Measurements from ENCODE around the gene NME3. TPM values are rescaled to one million over a fixed set of nuclear protein-coding genes. Genes with fewer than 3 reads are reported as not detected.
A peak's percentile ranks its signal among the peaks of the same experiment; 100 is the strongest.

NME3 gene
- total and polyA plus RNA-seq, 2 of the 13 experiments (the other 11 are each of a cell fraction or from before 2014, with no cell fraction given), result 10.4 to 15.9 TPM

DNA sequence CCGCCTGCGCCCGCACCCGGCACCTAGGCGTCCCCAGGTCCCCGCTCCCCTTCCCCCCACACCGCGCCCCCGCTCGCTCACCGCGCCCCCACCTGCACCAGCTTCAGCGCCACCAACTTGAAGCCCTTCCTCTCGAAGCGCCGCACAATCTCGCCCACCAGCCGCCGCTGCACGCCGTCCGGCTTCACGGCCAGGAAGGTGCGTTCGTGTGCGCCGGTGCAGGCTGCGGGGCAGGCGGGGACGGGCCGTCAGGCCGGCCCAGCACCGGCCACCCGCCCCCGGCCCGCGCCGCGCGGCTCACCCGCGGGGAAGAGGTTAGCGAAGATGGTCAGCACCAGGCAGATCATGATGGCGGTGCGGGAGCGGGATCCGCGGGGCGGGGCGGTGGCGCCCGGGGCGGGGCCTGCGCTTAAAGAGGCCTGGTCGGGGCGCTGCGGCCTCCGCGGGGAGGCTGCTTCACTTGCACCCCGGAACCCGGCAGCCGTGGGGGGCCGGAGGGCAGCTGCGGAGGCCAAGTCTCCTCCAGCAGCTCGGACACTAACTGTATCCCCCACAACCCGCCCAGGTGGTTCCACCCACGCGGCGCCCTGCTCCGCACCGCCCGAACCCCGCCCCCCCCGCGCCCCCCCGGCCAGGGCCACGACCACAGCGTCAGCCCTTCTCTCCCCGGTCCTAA lies at the start of gene NME3 (continued):
- TF ChIP-seq ZNF383 (CRISPR knock-in tag; IDR thresholded peaks at IDR 0.05; ENCODE audit: borderline replicate concordance), result no peak
- TF ChIP-seq ZNF333 (CRISPR knock-in tag; IDR thresholded peaks at IDR 0.05; ENCODE audit: borderline replicate concordance), result no peak
- no peak for TF ChIP-seq MZF1 (CRISPR knock-in tag; IDR thresholded peaks at IDR 0.05; ENCODE audit: borderline replicate concordance)
- TF ChIP-seq, protein P1, sequence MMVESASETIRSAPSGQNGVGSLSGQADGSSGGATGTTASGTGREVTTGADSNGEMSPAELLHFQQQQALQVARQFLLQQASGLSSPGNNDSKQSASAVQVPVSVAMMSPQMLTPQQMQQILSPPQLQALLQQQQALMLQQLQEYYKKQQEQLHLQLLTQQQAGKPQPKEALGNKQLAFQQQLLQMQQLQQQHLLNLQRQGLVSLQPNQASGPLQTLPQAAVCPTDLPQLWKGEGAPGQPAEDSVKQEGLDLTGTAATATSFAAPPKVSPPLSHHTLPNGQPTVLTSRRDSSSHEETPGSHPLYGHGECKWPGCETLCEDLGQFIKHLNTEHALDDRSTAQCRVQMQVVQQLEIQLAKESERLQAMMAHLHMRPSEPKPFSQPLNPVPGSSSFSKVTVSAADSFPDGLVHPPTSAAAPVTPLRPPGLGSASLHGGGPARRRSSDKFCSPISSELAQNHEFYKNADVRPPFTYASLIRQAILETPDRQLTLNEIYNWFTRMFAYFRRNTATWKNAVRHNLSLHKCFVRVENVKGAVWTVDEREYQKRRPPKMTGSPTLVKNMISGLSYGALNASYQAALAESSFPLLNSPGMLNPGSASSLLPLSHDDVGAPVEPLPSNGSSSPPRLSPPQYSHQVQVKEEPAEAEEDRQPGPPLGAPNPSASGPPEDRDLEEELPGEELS (CRISPR knock-in tag; IDR thresholded peaks at IDR 0.05), result no peak
- TF ChIP-seq SYNCRIP (IDR thresholded peaks at IDR 0.05; ENCODE audit: insufficient read depth, low read depth, low read length), result no peak
- TF ChIP-seq MYNN (CRISPR knock-in tag; IDR thresholded peaks at IDR 0.05; ENCODE audit: low read depth), result no peak
- no peak for TF ChIP-seq SIN3B (IDR thresholded peaks at IDR 0.05; ENCODE audit: low read length)
- TF ChIP-seq RAD21 (CRISPR knock-in tag; IDR thresholded peaks at IDR 0.05), result 0 out of 2 replicates have a peak, but pooled peaks have one; percentile 28
- no peak for TF ChIP-seq MTF1 (CRISPR knock-in tag; IDR thresholded peaks at IDR 0.05)
- TF ChIP-seq YY1 (IDR thresholded peaks at IDR 0.05; ENCODE audit: insufficient read depth, insufficient replicate concordance, low read depth, low read length), result peak; percentile 77
- TF ChIP-seq NR2F6 (IDR thresholded peaks at IDR 0.05), result no peak
- TF ChIP-seq NR2F6 (CRISPR knock-in tag; IDR thresholded peaks at IDR 0.05), result no peak
- no peak for TF ChIP-seq U2AF2 (IDR thresholded peaks at IDR 0.05; ENCODE audit: low read depth, low read length)
- no peak for TF ChIP-seq RAD51 (IDR thresholded peaks at IDR 0.05; ENCODE audit: borderline replicate concordance)
- TF ChIP-seq, protein P2, sequence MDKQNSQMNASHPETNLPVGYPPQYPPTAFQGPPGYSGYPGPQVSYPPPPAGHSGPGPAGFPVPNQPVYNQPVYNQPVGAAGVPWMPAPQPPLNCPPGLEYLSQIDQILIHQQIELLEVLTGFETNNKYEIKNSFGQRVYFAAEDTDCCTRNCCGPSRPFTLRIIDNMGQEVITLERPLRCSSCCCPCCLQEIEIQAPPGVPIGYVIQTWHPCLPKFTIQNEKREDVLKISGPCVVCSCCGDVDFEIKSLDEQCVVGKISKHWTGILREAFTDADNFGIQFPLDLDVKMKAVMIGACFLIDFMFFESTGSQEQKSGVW (CRISPR knock-in tag; IDR thresholded peaks at IDR 0.05; ENCODE audit: borderline replicate concordance), result no peak
- no peak for TF ChIP-seq JUND (CRISPR knock-in tag; IDR thresholded peaks at IDR 0.05)
- TF ChIP-seq ZNF232 (CRISPR knock-in tag; IDR thresholded peaks at IDR 0.05; ENCODE audit: borderline replicate concordance), result no peak
- TF ChIP-seq SMC3 (IDR thresholded peaks at IDR 0.05; ENCODE audit: low read length), result no peak
- TF ChIP-seq, protein P3, sequence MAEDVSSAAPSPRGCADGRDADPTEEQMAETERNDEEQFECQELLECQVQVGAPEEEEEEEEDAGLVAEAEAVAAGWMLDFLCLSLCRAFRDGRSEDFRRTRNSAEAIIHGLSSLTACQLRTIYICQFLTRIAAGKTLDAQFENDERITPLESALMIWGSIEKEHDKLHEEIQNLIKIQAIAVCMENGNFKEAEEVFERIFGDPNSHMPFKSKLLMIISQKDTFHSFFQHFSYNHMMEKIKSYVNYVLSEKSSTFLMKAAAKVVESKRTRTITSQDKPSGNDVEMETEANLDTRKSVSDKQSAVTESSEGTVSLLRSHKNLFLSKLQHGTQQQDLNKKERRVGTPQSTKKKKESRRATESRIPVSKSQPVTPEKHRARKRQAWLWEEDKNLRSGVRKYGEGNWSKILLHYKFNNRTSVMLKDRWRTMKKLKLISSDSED (CRISPR knock-in tag; IDR thresholded peaks at IDR 0.05), result no peak
- no peak for TF ChIP-seq NPAS2 (CRISPR knock-in tag; IDR thresholded peaks at IDR 0.05; ENCODE audit: borderline replicate concordance)
- no peak for TF ChIP-seq NFYB (CRISPR knock-in tag; IDR thresholded peaks at IDR 0.05)
- TF ChIP-seq HOXA5 (CRISPR knock-in tag; IDR thresholded peaks at IDR 0.05), result no peak
- TF ChIP-seq FOSL2 (CRISPR knock-in tag; IDR thresholded peaks at IDR 0.05), result no peak
- TF ChIP-seq ZNF788 (CRISPR knock-in tag; IDR thresholded peaks at IDR 0.05; ENCODE audit: borderline replicate concordance), result no peak
- TF ChIP-seq, protein P4, sequence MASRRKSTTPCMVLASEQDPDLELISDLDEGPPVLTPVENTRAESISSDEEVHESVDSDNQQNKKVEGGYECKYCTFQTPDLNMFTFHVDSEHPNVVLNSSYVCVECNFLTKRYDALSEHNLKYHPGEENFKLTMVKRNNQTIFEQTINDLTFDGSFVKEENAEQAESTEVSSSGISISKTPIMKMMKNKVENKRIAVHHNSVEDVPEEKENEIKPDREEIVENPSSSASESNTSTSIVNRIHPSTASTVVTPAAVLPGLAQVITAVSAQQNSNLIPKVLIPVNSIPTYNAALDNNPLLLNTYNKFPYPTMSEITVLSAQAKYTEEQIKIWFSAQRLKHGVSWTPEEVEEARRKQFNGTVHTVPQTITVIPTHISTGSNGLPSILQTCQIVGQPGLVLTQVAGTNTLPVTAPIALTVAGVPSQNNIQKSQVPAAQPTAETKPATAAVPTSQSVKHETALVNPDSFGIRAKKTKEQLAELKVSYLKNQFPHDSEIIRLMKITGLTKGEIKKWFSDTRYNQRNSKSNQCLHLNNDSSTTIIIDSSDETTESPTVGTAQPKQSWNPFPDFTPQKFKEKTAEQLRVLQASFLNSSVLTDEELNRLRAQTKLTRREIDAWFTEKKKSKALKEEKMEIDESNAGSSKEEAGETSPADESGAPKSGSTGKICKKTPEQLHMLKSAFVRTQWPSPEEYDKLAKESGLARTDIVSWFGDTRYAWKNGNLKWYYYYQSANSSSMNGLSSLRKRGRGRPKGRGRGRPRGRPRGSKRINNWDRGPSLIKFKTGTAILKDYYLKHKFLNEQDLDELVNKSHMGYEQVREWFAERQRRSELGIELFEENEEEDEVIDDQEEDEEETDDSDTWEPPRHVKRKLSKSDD (CRISPR knock-in tag; IDR thresholded peaks at IDR 0.05; ENCODE audit: low read depth), result no peak
- no peak for TF ChIP-seq CBX1 (IDR thresholded peaks at IDR 0.05; ENCODE audit: low read depth)

Data from HepG2 (cell line).